AG04449 (cell line): ENCODE results near the gene COL6A1.

Source experiments
- CTCF ChIA-PET: fragments of 350-600 bp; formaldehyde crosslinking; extraction: SDS; loops from one replicate; lab custom pipeline; 2021; ENCODE audit warnings: antibody characterized with exemption; lab: Yijun Ruan, JAX
- POLR2A ChIA-PET: fragments of 400-600, 350-600 bp; formaldehyde crosslinking; extraction: SDS; loops from one replicate; lab custom pipeline; 2020; ENCODE audit warnings: antibody characterized with exemption, inconsistent platforms; lab: Yijun Ruan, JAX
- DNase-seq: peaks from one replicate; pipeline ENCODE4 v3.0.0-alpha.2; 2010; ENCODE audit warnings: low read depth, low spot score
- H3K4me3 ChIP-seq: 2 replicates; pipeline ENCODE4 v1.5.1; 2011; ENCODE audit warnings: low read depth, mild to moderate bottlenecking, control low read depth, low read length
- CTCF ChIP-seq: IDR thresholded peaks from one replicate; pipeline ENCODE4 v1.5.1; 2011; ENCODE audit warnings: mild to moderate bottlenecking, moderate library complexity, low read length, control low read depth, inconsistent platforms; ENCODE audit not compliant: insufficient read depth; ENCODE audit errors: missing control alignments

Gene COL6A1

GRCh38 chr21:45981151-45982091, at the start of gene COL6A1:
COL6A1 (plus strand) TSS chr21:45981770; CDS start chr21:45981851, 81 bp downstream.
- ChIA-PET CTCF (interaction anchor here (1.1 to 2.4 kb wide), 5 partner anchors 9 to 161 kb away, joined by 3 to 5 read pairs (median 4); partner anchors contain the start of gene COL6A2), POLR2A (interaction anchor here (0.6 to 3.1 kb wide), 18 partner anchors 9 to 162 kb away, joined by 3 to 21 read pairs (median 4); no protein-coding TSS in a partner anchor)
- no peak for TF ChIP-seq CTCF
- DNase-seq, result no peak
- peak within 1 kb of the TSS; percentile 84 for H3K4me3 ChIP-seq

GRCh38 chr21:45932922-45933502, 48.6 kb upstream of the COL6A1 start:
- no peak for TF ChIP-seq CTCF
- DNase-seq, result no peak
- H3K4me3 ChIP-seq, result no peak overlapping the region
- CTCF ChIA-PET, result interaction anchor here (1.8 kb wide), 1 partner anchor 8 kb away, joined by 7 read pairs; no protein-coding TSS in a partner anchor
- POLR2A ChIA-PET, result no interaction called here

GRCh38 chr21:45934085-45934484, 47.5 kb upstream of the COL6A1 start:
- DNase-seq, result no peak
- POLR2A ChIA-PET, result no interaction called here
- CTCF ChIA-PET, result interaction anchor here (1.1 to 1.8 kb wide), 2 partner anchors 9 to 13 kb away, joined by 3 to 7 read pairs; no protein-coding TSS in a partner anchor
- no peak for TF ChIP-seq CTCF
- H3K4me3 ChIP-seq, result no peak overlapping the region

GRCh38 chr21:45934554-45934953, 47.0 kb upstream of the COL6A1 start:
- no peak overlapping the region for H3K4me3 ChIP-seq
- CTCF ChIA-PET, result interaction anchor here (1.0 to 1.8 kb wide), 3 partner anchors 9 to 13 kb away, joined by 3 to 7 read pairs (median 4); no protein-coding TSS in a partner anchor
- POLR2A ChIA-PET, result no interaction called here
- DNase-seq, result no peak
- TF ChIP-seq CTCF, result no peak

GRCh38 chr21:45935628-45936027, 45.9 kb upstream of the COL6A1 start:
- no peak for DNase-seq
- TF ChIP-seq CTCF, result no peak
- POLR2A ChIA-PET, result no interaction called here
- no peak overlapping the region for H3K4me3 ChIP-seq
- CTCF ChIA-PET, result interaction anchor here (1.8 kb wide), 1 partner anchor 10 kb away, joined by 6 read pairs; no protein-coding TSS in a partner anchor
